GM21723 (cell line): ENCODE results near the gene RC3H1.

Experiments used
- ATAC-seq: cut with Tn5 transposase; IDR thresholded peaks from one replicate; pipeline ENCODE4 v1.9.1; 2021; ENCODE audit warnings: mild to moderate bottlenecking, moderate library complexity; ENCODE audit not compliant: unreplicated experiment

RC3H1 gene

GRCh38 chr1:173889885-173890284, 132.3 kb downstream of the RC3H1 start:
- no peak for ATAC-seq

- ATAC-seq = no peak
Observed at GRCh38 chr1:173888749-173889148, 133.4 kb downstream of the RC3H1 start.

DNA sequence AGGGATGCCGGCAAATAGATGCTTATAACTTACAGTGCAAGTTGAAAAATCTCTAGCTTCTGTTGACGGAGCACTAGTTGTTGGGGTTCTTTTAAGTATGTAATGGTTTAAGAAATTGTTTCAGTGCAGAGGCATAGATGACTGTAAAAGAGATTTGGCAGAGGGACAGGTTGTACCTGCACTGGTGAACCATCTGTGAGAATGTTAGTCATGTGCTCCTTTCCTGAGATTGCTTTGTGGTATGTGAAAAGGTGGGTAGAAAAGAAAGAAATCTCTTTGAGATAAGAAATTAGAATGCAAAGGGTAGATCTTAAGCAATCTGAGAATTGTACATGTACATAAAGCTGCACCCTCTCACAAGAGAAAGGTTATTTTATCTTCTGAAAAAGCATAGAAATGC, 134.5 kb downstream of the RC3H1 start:
- ATAC-seq = no peak

DNA sequence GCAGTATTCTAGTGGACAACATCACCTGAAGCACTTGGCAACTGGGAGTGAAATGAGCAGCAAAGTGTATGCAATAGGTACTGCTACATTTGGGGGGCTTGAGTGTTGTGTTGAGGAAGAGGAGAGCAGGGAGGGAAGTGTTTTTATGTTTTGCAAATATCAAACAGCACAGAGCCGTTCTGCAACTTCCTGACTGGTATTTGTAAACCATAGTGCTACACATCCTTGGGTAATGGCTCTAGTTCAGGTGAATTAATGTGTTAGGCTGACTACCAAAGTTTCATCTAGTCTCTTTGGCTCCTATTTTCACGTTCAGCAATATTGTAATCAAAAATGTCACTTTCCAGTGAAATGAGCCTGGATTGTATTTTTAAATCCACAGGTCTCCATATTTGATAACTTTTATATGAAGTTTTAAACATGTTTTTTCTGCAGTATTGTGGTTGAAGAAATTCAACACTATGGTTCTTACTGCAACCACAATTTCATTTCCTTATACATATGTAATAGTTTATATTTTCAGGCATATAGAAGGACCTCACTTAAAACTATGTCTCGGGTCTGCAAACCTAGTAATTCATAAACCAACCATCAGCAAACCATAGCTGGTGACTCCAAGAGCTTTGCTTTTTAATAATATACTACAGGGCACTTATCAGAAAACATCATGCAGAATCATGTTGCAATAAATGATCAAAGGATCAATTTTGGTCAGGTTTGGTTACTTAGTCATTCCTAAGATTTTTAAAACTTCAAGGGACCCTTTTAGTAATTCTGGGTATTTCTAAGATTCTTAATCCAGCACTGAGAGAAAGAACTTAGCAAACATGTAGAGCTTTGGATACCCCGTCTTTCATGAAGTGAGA, 135.2 kb downstream of the RC3H1 start:
- no peak for ATAC-seq

DNA sequence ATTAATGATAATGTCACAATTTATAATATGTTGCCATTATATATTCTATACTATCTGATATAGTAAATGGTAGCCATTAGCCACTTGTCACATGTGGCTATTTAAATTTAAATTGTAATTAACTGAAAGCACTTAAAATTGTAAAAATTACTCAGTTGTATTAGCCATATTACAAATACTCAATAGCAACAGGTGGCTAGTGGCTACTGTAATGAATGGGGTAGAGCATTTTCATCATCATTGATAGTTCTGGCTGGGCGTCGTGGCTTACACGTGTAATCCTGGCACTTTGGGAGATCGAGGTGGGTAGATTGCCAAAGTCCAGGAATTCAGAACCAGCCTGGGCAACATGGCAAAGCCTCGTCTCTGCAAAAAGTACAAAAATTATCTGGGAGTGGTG, 137.5 kb downstream of the RC3H1 start:
- no peak for ATAC-seq
